ENCODE results near the gene ADH1B.
"Not testable (repeated sequence)": the region's sequence is repeated elsewhere in the genome, so short reads cannot be mapped to it uniquely, and the experiment has no call there.

ADH1B gene

DNA sequence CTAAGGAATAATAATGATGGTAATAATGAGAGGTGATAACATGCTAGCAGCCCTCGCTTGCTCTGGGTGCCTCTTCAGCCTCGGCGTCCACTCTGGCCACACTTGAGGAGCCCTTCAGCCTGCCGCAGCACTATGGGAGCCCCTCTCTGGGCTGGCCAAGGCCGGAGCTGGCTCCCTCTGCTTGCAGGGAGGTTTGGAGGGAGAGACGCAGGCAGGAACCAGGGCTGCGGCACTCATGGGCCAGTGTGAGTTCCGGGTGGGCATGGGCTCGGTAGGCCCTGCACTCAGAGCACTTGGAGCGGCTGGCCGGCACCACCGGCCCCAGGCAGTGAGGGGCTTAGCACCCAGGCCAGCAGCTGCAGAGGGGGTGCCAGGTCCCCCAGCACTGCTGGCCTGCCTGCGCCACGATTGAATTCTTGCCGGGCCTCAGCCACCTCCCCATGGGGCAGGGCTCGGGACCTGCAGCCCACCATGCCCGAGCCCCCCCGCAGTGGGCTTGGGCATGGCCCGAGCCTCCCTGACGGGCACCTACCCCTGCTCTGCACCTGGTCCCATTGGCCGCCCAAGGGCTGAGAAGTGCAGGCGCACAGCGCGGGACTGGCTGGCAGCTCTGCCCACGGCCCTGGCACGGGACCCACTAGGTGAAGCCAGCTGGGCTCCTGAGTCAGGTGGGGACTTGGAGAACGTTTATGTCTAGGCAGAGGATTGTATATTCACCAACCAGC lies 38.4 kb upstream of the ADH1B start:
- TF ChIP-seq, protein P1, sequence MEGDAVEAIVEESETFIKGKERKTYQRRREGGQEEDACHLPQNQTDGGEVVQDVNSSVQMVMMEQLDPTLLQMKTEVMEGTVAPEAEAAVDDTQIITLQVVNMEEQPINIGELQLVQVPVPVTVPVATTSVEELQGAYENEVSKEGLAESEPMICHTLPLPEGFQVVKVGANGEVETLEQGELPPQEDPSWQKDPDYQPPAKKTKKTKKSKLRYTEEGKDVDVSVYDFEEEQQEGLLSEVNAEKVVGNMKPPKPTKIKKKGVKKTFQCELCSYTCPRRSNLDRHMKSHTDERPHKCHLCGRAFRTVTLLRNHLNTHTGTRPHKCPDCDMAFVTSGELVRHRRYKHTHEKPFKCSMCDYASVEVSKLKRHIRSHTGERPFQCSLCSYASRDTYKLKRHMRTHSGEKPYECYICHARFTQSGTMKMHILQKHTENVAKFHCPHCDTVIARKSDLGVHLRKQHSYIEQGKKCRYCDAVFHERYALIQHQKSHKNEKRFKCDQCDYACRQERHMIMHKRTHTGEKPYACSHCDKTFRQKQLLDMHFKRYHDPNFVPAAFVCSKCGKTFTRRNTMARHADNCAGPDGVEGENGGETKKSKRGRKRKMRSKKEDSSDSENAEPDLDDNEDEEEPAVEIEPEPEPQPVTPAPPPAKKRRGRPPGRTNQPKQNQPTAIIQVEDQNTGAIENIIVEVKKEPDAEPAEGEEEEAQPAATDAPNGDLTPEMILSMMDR (IDR thresholded peaks at IDR 0.05; ENCODE audit: control extremely low read depth, extremely low read depth, low read depth, missing control alignments) = no peak
- CTCF ChIA-PET = interaction anchor here (1.2 kb wide), 1 partner anchor 11 kb away, joined by 4 read pairs; no protein-coding TSS in a partner anchor
- DNase-seq (ENCODE audit: extremely low spot score) = no peak
- POLR2A ChIA-PET = no interaction called here

GRCh38 chr4:99357948-99358347 lies 36.7 kb upstream of the ADH1B start:
- ChIA-PET CTCF (no interaction called here), POLR2A (no interaction called here)
- TF ChIP-seq, protein P1 (IDR thresholded peaks at IDR 0.05; ENCODE audit: control extremely low read depth, extremely low read depth, low read depth, missing control alignments) = no peak
- no peak for DNase-seq (ENCODE audit: extremely low spot score)

GRCh38 chr4:99356992-99357391 lies 35.8 kb upstream of the ADH1B start:
- POLR2A ChIA-PET = no interaction called here
- TF ChIP-seq, protein P1 (IDR thresholded peaks at IDR 0.05; ENCODE audit: control extremely low read depth, extremely low read depth, low read depth, missing control alignments) = no peak
- no peak for DNase-seq (ENCODE audit: extremely low spot score)
- CTCF ChIA-PET = interaction anchor here (1.6 kb wide), 1 partner anchor 22 kb away, joined by 3 read pairs; no protein-coding TSS in a partner anchor

DNA sequence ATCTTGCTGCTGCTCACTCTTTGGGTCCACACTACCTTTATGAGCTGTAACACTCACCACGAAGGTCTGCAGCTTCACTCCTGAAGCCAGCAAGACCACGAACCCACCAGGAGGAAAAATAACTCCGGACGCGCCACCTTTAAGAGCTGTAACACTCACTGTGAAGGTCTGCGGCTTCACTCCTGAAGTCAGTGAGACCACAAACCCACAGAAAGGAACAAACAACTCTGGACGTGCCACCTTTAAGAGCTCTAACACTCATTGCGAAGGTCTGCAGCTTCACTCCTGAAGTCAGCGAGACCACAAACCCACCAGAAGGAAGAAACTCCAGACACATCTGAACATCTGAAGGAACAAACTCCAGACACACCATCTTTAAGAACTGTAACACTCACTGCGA lies 34.9 kb upstream of the ADH1B start:
- POLR2A ChIA-PET; DNase-seq (ENCODE audit: extremely low spot score): not testable (repeated sequence)
- CTCF ChIA-PET = interaction anchor here (1.6 kb wide), 1 partner anchor 23 kb away, joined by 3 read pairs; no protein-coding TSS in a partner anchor

DNA sequence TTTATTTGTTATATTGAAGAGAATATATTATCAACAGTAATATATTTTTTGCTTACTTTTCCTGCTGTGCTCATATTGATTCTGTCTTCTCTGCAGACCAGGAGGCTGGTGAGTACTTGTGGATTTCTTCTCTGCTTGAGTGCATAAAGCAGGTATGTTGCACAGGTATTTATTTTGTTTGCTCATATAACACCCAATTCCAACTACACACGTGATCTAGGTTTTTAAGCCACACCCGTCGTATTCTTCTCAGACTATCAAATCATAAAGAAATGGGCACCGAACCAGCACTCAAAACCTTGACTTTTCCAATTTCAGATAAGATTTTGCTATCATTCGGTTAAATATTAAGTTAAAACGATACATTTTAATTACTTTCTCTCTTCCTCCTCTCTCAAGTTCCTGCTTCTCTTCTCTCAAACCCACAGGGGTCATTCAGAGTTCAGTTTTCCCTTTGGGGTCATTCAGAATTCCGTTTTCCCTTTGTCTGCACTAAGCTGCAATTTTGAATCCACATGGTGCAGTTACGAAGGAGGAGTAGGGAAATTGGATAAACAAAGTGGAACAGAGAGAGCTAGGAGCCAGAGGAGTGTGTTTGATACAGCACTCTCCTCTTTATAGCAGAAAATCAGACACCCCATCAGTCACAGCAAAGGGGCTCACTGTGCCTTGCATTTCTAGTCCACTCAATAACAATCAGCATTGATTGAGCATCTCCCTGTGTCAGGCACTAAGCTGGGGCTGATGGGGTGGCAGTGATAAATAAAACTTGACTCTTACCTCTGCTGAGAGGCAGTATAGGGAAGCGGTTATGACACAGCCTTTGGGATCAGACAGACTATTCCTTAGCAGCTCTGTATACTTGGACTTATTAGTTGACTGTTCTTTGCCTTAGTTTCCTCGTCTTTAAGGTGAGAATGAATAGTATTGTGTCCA lies 31.7 kb upstream of the ADH1B start, which contains the start of gene ADH1C:
Gene ADH1C, minus strand, starts transcription at position 145 of the 936 bp plus-strand sequence. Its CDS starts 71 bp downstream, at position 74.
- DNase-seq (ENCODE audit: extremely low spot score) = no peak
- TF ChIP-seq, protein P1 (IDR thresholded peaks at IDR 0.05; ENCODE audit: control extremely low read depth, extremely low read depth, low read depth, missing control alignments) = no peak
- ChIA-PET CTCF (no interaction called here), POLR2A (no interaction called here)

DNA sequence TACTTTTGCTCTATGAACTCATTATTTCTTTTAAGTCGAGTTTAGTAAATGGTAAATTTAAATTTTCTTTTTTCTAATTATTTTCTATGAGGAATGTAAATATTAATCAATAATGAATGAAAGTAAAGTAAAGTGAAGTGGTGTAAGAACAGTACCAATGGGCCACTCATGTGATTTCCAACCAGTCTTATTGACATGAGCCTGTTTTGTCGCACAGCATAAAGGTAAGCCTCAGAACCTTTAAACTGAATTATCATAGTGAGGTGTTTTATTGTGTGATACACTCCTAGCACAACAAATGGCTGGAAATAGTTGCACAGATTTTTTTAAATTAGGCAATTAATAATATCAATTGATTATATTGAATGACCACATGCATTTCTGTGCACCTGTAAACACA lies 30.3 kb upstream of the ADH1B start:
- ChIA-PET CTCF (no interaction called here), POLR2A (no interaction called here)
- DNase-seq (ENCODE audit: extremely low spot score) = no peak
- TF ChIP-seq, protein P1 (IDR thresholded peaks at IDR 0.05; ENCODE audit: control extremely low read depth, extremely low read depth, low read depth, missing control alignments) = no peak

- DNase-seq (ENCODE audit: extremely low spot score) = no peak
- ChIA-PET POLR2A (no interaction called here), CTCF (no interaction called here)
- TF ChIP-seq, protein P1 (IDR thresholded peaks at IDR 0.05; ENCODE audit: control extremely low read depth, extremely low read depth, low read depth, missing control alignments) = no peak
Measured at GRCh38 chr4:99349338-99349737, 28.1 kb upstream of the ADH1B start.

- POLR2A ChIA-PET; DNase-seq (ENCODE audit: extremely low spot score): not testable (repeated sequence)
- CTCF ChIA-PET = interaction anchor here (1.2 kb wide), 1 partner anchor 62 kb away, joined by 3 read pairs; no protein-coding TSS in a partner anchor
Measured at GRCh38 chr4:99342624-99343023, 21.4 kb upstream of the ADH1B start.
